Astrocyte of the spinal cord (primary cell): Measurements from ENCODE around the gene BABAM2.

Experiments used
- DNase-seq: peaks from one replicate; pipeline ENCODE4 v3.0.0; 2011; ENCODE audit warnings: low read depth, low spot score
- H3K4me3 ChIP-seq: 2 replicates; pipeline ENCODE4 v1.5.1; 2011; ENCODE audit warnings: low read depth, mild to moderate bottlenecking, low read length, moderate library complexity
- CTCF ChIP-seq: IDR thresholded peaks from 2 replicates; pipeline ENCODE4 v1.5.1; 2012; ENCODE audit warnings: low read depth, mild to moderate bottlenecking, low read length, inconsistent platforms
- in situ Hi-C: cut with HindIII; loops from 2 replicates; pipeline ENCODE4 v1.10.0; 2017; ENCODE audit warnings: low sequenced_read_pairs

The BABAM2 gene

GRCh38 chr2:28182348-28182747, 291.8 kb downstream of the BABAM2 start:
- no peak for TF ChIP-seq CTCF
- no peak for DNase-seq
- H3K4me3 ChIP-seq: no peak overlapping the region
- in situ Hi-C loops: no loop called here

GRCh38 chr2:28185153-28185552, 294.6 kb downstream of the BABAM2 start:
- in situ Hi-C loops: no loop called here
- no peak overlapping the region for H3K4me3 ChIP-seq
- no peak for TF ChIP-seq CTCF
- DNase-seq: no peak

- H3K4me3 ChIP-seq: no peak overlapping the region
- TF ChIP-seq CTCF: no peak
- DNase-seq: peak; percentile 79
- in situ Hi-C loops: no loop called here
Measured at GRCh38 chr2:28185891-28186290, 295.4 kb downstream of the BABAM2 start.

- in situ Hi-C loops: no loop called here
- no peak for TF ChIP-seq CTCF
- H3K4me3 ChIP-seq: no peak overlapping the region
- DNase-seq: no peak
Measured at GRCh38 chr2:28187186-28187585, 296.7 kb downstream of the BABAM2 start.

- TF ChIP-seq CTCF: no peak
- no peak overlapping the region for H3K4me3 ChIP-seq
- in situ Hi-C loops: no loop called here
- DNase-seq: no peak
Measured at GRCh38 chr2:28188436-28188835, 297.9 kb downstream of the BABAM2 start.

- no peak overlapping the region for H3K4me3 ChIP-seq
- in situ Hi-C loops: no loop called here
- DNase-seq: no peak
- no peak for TF ChIP-seq CTCF
Measured at GRCh38 chr2:28193630-28194403, 303.3 kb downstream of the BABAM2 start.
